A673 (cell line): ENCODE results near the gene POMGNT2. TPM values are rescaled to one million over a fixed set of nuclear protein-coding genes. Genes with fewer than 3 reads are reported as not detected.

Experiments used
- BruUV-seq: library from RNA; stranded (reverse); fragments of 400-500 nt; replicated peaks from 2 replicates; lab custom pipeline; 2021; lab: Mats Ljungman, UMichigan
- CTCF ChIA-PET: fragments of 300-600 bp; sonication (Branson Sonifier 250); formaldehyde crosslinking; loops from one replicate; lab custom pipeline; 2022; ENCODE audit warnings: antibody characterized with exemption; lab: Charles Lee
- POLR2A ChIA-PET: fragments of 300-600 bp; sonication (Branson Sonifier 250); formaldehyde crosslinking; loops from one replicate; lab custom pipeline; 2022; ENCODE audit warnings: antibody characterized with exemption; ENCODE audit not compliant: low non-redundant PET; lab: Charles Lee
- DNase-seq: peaks from one replicate; pipeline ENCODE4 v3.0.0-alpha.2; 2015; ENCODE audit warnings: low spot score
- H3K27ac ChIP-seq: fragments of 200-600 bp; sonication (generic); 2 replicates; pipeline ENCODE4 v1.5.1; 2016; ENCODE audit warnings: mixed run types, low read depth, mild to moderate bottlenecking, mixed read lengths, antibody characterized with exemption, low read length; ENCODE audit not compliant: poor library complexity, severe bottlenecking
- H3K27me3 ChIP-seq: fragments of 200-600 bp; sonication (generic); replicated peaks from 2 replicates; pipeline ENCODE4 v1.6.1; 2017; ENCODE audit warnings: mixed run types, low read depth, mild to moderate bottlenecking, mixed read lengths, antibody characterized with exemption, low read length; ENCODE audit not compliant: insufficient read depth, poor library complexity
- H3K36me3 ChIP-seq: fragments of 200-600 bp; sonication (generic); 2 replicates; pipeline ENCODE4 v1.6.1; 2016; ENCODE audit warnings: mixed run types, mild to moderate bottlenecking, mixed read lengths, antibody characterized with exemption, low read length; ENCODE audit not compliant: insufficient read depth, poor library complexity, severe bottlenecking
- H3K4me1 ChIP-seq: fragments of 200-600 bp; sonication (generic); 2 replicates; pipeline ENCODE4 v1.6.1; 2017; ENCODE audit warnings: mixed run types, mild to moderate bottlenecking, mixed read lengths, antibody characterized with exemption, low read length; ENCODE audit not compliant: insufficient read depth, poor library complexity, severe bottlenecking
- H3K4me3 ChIP-seq: fragments of 200-600 bp; sonication (generic); 2 replicates; pipeline ENCODE4 v1.5.1; 2016; ENCODE audit warnings: low read depth, mixed run types, mild to moderate bottlenecking, mixed read lengths, low read length; ENCODE audit not compliant: poor library complexity, severe bottlenecking
- H3K9me3 ChIP-seq: fragments of 200-600 bp; sonication (generic); 2 replicates; pipeline ENCODE4 v1.6.1; 2016; ENCODE audit warnings: mixed run types, low read depth, mild to moderate bottlenecking, mixed read lengths, antibody characterized with exemption, low read length; ENCODE audit not compliant: poor library complexity, severe bottlenecking
- EZH2 ChIP-seq: fragments of 200-600 bp; sonication (generic); IDR thresholded peaks from 2 replicates; pipeline ENCODE4 v1.6.1; 2017; ENCODE audit warnings: borderline replicate concordance, low read depth, mild to moderate bottlenecking, mixed read lengths, antibody characterized with exemption, low read length; ENCODE audit not compliant: poor library complexity, severe bottlenecking
- intact Hi-C: fragments of 100-400 bp; cut with micrococcal nuclease; formaldehyde crosslinking; loops from one replicate; pipeline ENCODE4 v1.10.0; 2022; ENCODE audit not compliant: unreplicated experiment
- total RNA-seq: library from RNA; stranded (reverse); gene quantifications from 2 replicates; pipeline ENCODE4 v1.2.3, GENCODE V29; 2021
- TF ChIP-seq, protein P1 (sequence below): fragments of 300-800, 200-600 bp; sonication (generic); conservative IDR thresholded peaks from 2 replicates; pipeline ENCODE4 v1.5.1; 2017; ENCODE audit warnings: low read depth, mild to moderate bottlenecking, antibody characterized with exemption, low read length, moderate library complexity, mixed read lengths

POMGNT2 gene
- total RNA-seq, 1 experiment from 2014 or later, result 6.5 TPM

DNA sequence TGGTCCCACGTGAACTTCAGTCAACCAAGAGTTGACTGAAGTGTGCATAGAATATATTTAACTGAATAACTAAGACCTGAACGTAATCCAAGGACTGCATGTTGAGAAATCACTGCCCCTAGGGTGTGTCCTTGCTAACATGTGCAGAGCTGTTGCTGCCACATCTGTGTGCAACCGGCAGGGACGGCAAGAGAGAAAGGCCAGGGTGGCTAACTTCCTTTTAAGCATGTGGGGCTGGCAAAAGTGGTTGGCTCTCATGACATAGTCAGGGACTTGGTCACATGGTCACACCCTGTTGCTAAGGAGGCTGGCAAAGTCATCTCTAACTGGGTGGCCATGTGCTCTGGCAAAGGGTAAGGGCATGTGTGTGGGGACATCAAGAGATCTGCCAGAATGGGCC lies 74.4 kb downstream of the POMGNT2 start:
- intact Hi-C loops, result no loop called here
- Histone ChIP-seq H3K27me3 (no peaks in the 10 kb centered on the region), H3K4me3 (no peak overlapping the region), H3K9me3 (no peaks in the 10 kb centered on the region), H3K27ac (no peak overlapping the region), H3K36me3 (no peaks in the 10 kb centered on the region), H3K4me1 (no peaks in the 10 kb centered on the region)
- no peak for DNase-seq
- TF ChIP-seq EZH2, result no peak
- TF ChIP-seq, protein P1, sequence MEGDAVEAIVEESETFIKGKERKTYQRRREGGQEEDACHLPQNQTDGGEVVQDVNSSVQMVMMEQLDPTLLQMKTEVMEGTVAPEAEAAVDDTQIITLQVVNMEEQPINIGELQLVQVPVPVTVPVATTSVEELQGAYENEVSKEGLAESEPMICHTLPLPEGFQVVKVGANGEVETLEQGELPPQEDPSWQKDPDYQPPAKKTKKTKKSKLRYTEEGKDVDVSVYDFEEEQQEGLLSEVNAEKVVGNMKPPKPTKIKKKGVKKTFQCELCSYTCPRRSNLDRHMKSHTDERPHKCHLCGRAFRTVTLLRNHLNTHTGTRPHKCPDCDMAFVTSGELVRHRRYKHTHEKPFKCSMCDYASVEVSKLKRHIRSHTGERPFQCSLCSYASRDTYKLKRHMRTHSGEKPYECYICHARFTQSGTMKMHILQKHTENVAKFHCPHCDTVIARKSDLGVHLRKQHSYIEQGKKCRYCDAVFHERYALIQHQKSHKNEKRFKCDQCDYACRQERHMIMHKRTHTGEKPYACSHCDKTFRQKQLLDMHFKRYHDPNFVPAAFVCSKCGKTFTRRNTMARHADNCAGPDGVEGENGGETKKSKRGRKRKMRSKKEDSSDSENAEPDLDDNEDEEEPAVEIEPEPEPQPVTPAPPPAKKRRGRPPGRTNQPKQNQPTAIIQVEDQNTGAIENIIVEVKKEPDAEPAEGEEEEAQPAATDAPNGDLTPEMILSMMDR, result no peak
- no TSS peak for BruUV-seq
- ChIA-PET CTCF (no interaction called here), POLR2A (no interaction called here)

DNA sequence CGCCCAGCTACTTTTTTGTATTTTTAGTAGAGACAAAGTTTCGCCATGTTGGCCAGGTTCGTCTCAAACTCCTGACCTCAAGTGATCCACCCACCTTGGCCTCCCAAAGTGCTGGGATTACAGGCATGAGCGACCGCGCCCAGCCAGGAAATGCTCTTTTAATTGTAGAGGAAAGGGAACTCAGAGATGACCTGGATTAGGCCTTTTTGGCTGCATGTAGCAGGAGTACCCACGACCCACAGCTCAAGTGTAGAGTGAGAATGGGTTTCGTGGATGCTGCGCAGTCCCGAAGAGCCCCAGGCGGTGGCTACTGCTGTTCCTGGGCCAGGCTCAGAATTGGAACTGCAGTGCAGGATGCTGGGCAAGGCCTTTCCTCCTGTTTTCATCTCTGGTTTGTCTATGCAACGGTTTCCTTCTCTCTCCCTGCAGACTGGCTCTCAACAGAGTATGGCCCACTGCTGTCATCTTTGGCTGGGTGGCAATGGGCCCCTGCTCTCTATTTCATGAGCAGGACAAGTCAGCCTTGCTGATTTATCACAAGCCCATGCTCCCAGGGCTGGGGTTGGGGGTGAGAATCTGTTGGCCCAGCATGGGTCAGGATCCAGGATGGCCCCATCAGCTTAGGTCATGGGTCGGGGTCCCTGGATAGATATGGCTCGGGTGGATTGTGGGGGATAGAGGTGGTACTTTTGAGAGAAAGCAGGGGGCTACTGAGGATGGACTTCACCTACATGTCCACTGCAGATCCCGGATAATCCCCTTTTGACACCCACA lies 75.5 kb downstream of the POMGNT2 start:
- Histone ChIP-seq H3K27me3 (no peaks in the 10 kb centered on the region), H3K27ac (no peak overlapping the region), H3K4me3 (no peak overlapping the region), H3K9me3 (no peaks in the 10 kb centered on the region), H3K4me1 (no peaks in the 10 kb centered on the region), H3K36me3 (no peaks in the 10 kb centered on the region)
- no TSS peak for BruUV-seq
- intact Hi-C loops, result no loop called here
- no peak for TF ChIP-seq EZH2
- TF ChIP-seq, protein P1, result no peak
- no peak for DNase-seq
- ChIA-PET POLR2A (no interaction called here), CTCF (no interaction called here)

Other genes starting within 250 kb of the POMGNT2 start
- not detected in 2 replicates for gene CYP8B1, start 230.2 kb downstream of the POMGNT2 start, total RNA-seq
- not detected in 2 replicates for gene ZNF662, start 199.9 kb downstream of the POMGNT2 start, total RNA-seq
- 1.4 and 1.9 TPM in 2 replicates for gene GASK1A, start 126.8 kb downstream of the POMGNT2 start, total RNA-seq
- 7.1 and 7.3 TPM in 2 replicates for gene SNRK, start 180.5 kb upstream of the POMGNT2 start, total RNA-seq